ENCODE data around the gene NGEF. TPM values are rescaled to one million over a fixed set of nuclear protein-coding genes. Genes with fewer than 3 reads are reported as not detected.

Gene NGEF
- total and polyA plus RNA-seq, 5 donors from 2014 or later, result 0.21 TPM; not detected in 4

DNA sequence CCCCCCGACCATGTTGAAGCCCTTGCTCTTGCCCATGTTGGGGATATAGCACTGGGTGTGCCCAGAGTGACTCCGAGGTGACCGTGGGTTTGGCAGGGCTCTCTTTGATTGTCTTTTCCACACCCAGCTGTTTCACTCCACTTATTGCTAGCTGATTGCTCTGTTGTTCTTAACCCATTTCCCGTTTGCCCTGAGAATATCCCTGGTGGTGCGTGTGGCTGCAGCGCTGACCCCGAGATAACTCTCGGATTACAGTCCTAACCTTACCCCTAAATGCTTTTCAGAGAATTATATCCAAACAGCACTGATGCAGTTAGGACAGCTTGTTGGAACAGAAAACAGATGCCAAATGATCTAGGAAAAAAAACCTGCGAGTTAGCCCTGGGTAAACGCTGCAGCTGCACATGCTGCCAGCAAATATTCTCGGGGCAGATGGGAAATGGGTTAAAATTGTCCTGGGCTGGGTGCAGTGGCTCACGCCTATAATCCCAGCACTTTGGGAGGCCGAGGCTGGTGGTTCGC, 177.3 kb downstream of the NGEF start:
- Mint-ChIP-seq H3K4me1 (peaks cover 18 to 42% (median 36%) of the 10 kb centered on the region in 4 donors), H3K9me3 (peaks cover 0 to 2% (median 0%) of the 10 kb centered on the region in 7 donors), H3K36me3 (peaks cover 53% of the 10 kb centered on the region), H3K27me3 (no peaks in the 10 kb centered on the region), H3K4me3 (no peak overlapping the region), H3K27ac (peak overlapping the region in 2 of 3 donors; percentile 58 to 90)
- ATAC-seq (ENCODE audit: low read depth in 2 of 2), result no peak
- Histone ChIP-seq H3K9me3 (ENCODE audit: control insufficient read depth in 2 of 2, low read length in 2 of 2) (no peaks in the 10 kb centered on the region), H3K27ac (ENCODE audit: insufficient read depth, low read length, poor library complexity, severe bottlenecking) (no peak overlapping the region), H3K36me3 (ENCODE audit: control insufficient read depth, insufficient read depth, low read length) (peaks cover 71% of the 10 kb centered on the region), H3K27me3 (ENCODE audit: control insufficient read depth, insufficient read depth, low read length) (no peaks in the 10 kb centered on the region), H3K4me1 (ENCODE audit: control insufficient read depth, insufficient read depth, low read length, poor library complexity, severe bottlenecking) (peaks cover 38% of the 10 kb centered on the region), H3K4me3 (ENCODE audit: low read depth, low read length) (no peak overlapping the region)
- no peak for DNase-seq

DNA sequence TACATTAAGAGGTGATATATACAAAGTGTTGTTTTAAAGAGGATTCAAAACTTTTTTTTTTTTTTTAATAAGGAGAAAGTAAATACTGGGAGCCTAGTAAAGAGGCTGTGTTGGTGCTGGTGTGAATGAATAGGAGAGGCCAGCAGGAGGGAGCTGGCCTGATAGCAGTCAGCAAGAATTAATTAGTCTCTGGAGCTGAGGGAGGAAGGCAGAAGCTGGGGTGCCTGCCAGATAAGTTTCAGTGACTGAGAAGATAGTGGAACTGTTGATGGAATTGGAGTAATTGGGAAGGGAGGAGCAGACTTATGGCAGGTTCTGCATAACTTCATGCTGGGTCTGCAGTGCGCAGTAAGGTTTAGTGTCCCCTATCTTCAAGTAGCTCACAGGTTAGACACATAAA, 179.2 kb downstream of the NGEF start:
- no peak for ATAC-seq (ENCODE audit: low read depth in 2 of 2)
- Mint-ChIP-seq H3K27ac (peak overlapping the region in 1 of 3 donors; percentile 74), H3K4me3 (no peak overlapping the region), H3K36me3 (peaks cover 46% of the 10 kb centered on the region), H3K27me3 (no peaks in the 10 kb centered on the region), H3K4me1 (peaks cover 17 to 25% (median 21%) of the 10 kb centered on the region in 4 donors), H3K9me3 (peaks cover 0 to 2% (median 0%) of the 10 kb centered on the region in 7 donors)
- H3K4me1 ChIP-seq (ENCODE audit: control insufficient read depth, insufficient read depth, low read length, poor library complexity, severe bottlenecking), result peaks cover 26% of the 10 kb centered on the region
- no peak overlapping the region for H3K27ac ChIP-seq (ENCODE audit: insufficient read depth, low read length, poor library complexity, severe bottlenecking)
- H3K36me3 ChIP-seq (ENCODE audit: control insufficient read depth, insufficient read depth, low read length), result peaks cover 68% of the 10 kb centered on the region
- no peaks in the 10 kb centered on the region for H3K27me3 ChIP-seq (ENCODE audit: control insufficient read depth, insufficient read depth, low read length)
- H3K9me3 ChIP-seq (ENCODE audit: control insufficient read depth in 2 of 2, low read length in 2 of 2), result no peaks in the 10 kb centered on the region
- DNase-seq, result no peak
- no peak overlapping the region for H3K4me3 ChIP-seq (ENCODE audit: low read depth, low read length)

DNA sequence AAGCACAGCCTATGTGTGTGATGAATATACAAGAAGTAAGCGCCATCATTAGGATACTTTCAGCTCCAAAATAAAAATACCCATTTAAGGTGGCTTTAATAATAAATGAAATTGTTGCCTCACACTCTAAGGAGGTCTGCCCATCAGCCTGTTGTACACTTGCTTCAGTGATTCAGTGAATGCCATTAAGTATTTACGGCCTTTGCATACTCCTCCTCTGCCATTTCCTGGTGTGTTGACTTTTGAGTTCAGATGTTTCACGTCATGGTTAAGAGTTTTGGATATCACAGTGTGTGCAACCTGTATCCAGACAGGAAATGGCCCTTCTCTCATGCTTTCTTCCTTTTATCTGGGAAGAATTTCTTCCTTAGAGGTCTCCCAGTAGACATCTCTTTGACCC, 181.6 kb downstream of the NGEF start:
- no peak overlapping the region for H3K27ac ChIP-seq (ENCODE audit: insufficient read depth, low read length, poor library complexity, severe bottlenecking)
- Mint-ChIP-seq H3K9me3 (peaks cover 0 to 2% (median 0%) of the 10 kb centered on the region in 7 donors), H3K36me3 (peaks cover 45% of the 10 kb centered on the region), H3K4me1 (peaks cover 7 to 12% (median 9%) of the 10 kb centered on the region in 4 donors), H3K27ac (peak overlapping the region in 1 of 3 donors; percentile 33), H3K27me3 (no peaks in the 10 kb centered on the region), H3K4me3 (no peak overlapping the region)
- H3K4me3 ChIP-seq (ENCODE audit: low read depth, low read length), result no peak overlapping the region
- no peaks in the 10 kb centered on the region for H3K9me3 ChIP-seq (ENCODE audit: control insufficient read depth in 2 of 2, low read length in 2 of 2)
- peaks cover 3% of the 10 kb centered on the region for H3K4me1 ChIP-seq (ENCODE audit: control insufficient read depth, insufficient read depth, low read length, poor library complexity, severe bottlenecking)
- ATAC-seq (ENCODE audit: low read depth in 2 of 2), result no peak
- peaks cover 69% of the 10 kb centered on the region for H3K36me3 ChIP-seq (ENCODE audit: control insufficient read depth, insufficient read depth, low read length)
- no peak for DNase-seq
- H3K27me3 ChIP-seq (ENCODE audit: control insufficient read depth, insufficient read depth, low read length), result no peaks in the 10 kb centered on the region

DNA sequence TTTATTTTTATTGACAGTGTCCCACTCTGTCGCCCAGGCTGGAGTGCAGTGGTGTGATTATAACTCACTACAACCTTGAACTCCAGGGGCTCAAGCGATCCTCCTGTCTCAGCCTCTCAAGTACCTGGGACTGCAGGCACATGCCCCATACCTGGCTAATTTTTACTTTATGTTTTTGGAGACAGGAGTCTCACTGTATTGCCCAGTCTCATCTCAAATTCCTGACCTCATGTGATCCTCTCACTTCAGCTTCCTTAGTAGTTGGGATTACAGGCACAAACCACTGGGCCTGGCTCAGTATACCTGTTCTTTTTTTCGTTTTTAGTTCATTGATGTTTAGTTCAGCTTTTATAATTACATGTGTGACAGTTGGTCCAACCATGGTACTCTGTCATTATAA, 183.1 kb downstream of the NGEF start:
- H3K4me3 Mint-ChIP-seq, result no peak overlapping the region
- H3K27me3 Mint-ChIP-seq, result no peaks in the 10 kb centered on the region
- ATAC-seq (ENCODE audit: low read depth in 2 of 2) (no peak), DNase-seq (no peak)
- H3K27ac ChIP-seq (ENCODE audit: insufficient read depth, low read length, poor library complexity, severe bottlenecking), result no peak overlapping the region
- H3K4me1 ChIP-seq (ENCODE audit: control insufficient read depth, insufficient read depth, low read length, poor library complexity, severe bottlenecking), result no peaks in the 10 kb centered on the region
- no peak overlapping the region for H3K4me3 ChIP-seq (ENCODE audit: low read depth, low read length)
- H3K36me3 Mint-ChIP-seq, result peaks cover 54% of the 10 kb centered on the region
- H3K27ac Mint-ChIP-seq, result peak overlapping the region in 1 of 3 donors; percentile 65
- peaks cover 0 to 2% (median 0%) of the 10 kb centered on the region in 7 donors for H3K9me3 Mint-ChIP-seq
- peaks cover 10 to 18% (median 12%) of the 10 kb centered on the region in 4 donors for H3K4me1 Mint-ChIP-seq
- peaks cover 0 to 3% of the 10 kb centered on the region in 2 experiments for H3K9me3 ChIP-seq (ENCODE audit: control insufficient read depth in 2 of 2, low read length in 2 of 2)
- H3K36me3 ChIP-seq (ENCODE audit: control insufficient read depth, insufficient read depth, low read length), result peaks cover 64% of the 10 kb centered on the region
- no peaks in the 10 kb centered on the region for H3K27me3 ChIP-seq (ENCODE audit: control insufficient read depth, insufficient read depth, low read length)

Other genes with a start within 250 kb of the NGEF start
- gene KCNJ13, start 236.7 kb downstream of the NGEF start, total RNA-seq, result not detected
- under 1 TPM in 3 of 4 donors, not detected in 1; 0.25 to 0.30 (median 0.26) TPM for gene KCNJ13, start 236.7 kb downstream of the NGEF start, polyA plus RNA-seq
- gene SNORC, start 143.0 kb downstream of the NGEF start, total RNA-seq, result 1.3 TPM
- under 1 TPM in 2 of 4 donors, not detected in 2; 0.10 to 0.15 TPM for gene SNORC, start 143.0 kb downstream of the NGEF start, polyA plus RNA-seq
- gene NEU2, start 19.4 kb upstream of the NGEF start, total RNA-seq, result not detected
- gene NEU2, start 19.4 kb upstream of the NGEF start, polyA plus RNA-seq, result not detected
- gene INPP5D, start 47.1 kb upstream of the NGEF start, total RNA-seq, result 278 TPM
- 10 to 100 TPM; 56.9 to 79.8 (median 69.0) TPM for gene INPP5D, start 47.1 kb upstream of the NGEF start, polyA plus RNA-seq
- 125 TPM for gene ATG16L1, start 238.4 kb upstream of the NGEF start, total RNA-seq
- gene ATG16L1, start 238.4 kb upstream of the NGEF start, polyA plus RNA-seq, result 10 to 100 TPM; 15.2 to 23.5 (median 19.0) TPM